Progenitor cell of endocrine pancreas (in vitro differentiated cells): ENCODE measurements around the gene JAM3. TPM values are rescaled to one million over a fixed set of nuclear protein-coding genes. Genes with fewer than 3 reads are reported as not detected.

Experiments
- DNase-seq: peaks from one replicate; pipeline ENCODE4 v3.0.0; 2021; ENCODE audit warnings: low spot score; ENCODE audit not compliant: unreplicated experiment
- H3K27ac Mint-ChIP-seq: 2 replicates; pipeline ENCODE4 v1.8.0; 2021; ENCODE audit warnings: mild to moderate bottlenecking, moderate library complexity, mixed read lengths
- H3K27me3 Mint-ChIP-seq: 2 replicates; pipeline ENCODE4 v1.8.0; 2021; ENCODE audit warnings: mixed read lengths
- H3K36me3 Mint-ChIP-seq: 2 replicates; pipeline ENCODE4 v1.8.0; 2022; ENCODE audit warnings: mixed read lengths; ENCODE audit not compliant: insufficient read depth
- H3K4me1 Mint-ChIP-seq: 2 replicates; pipeline ENCODE4 v1.8.0; 2021; ENCODE audit warnings: low read depth, mixed read lengths
- H3K4me3 Mint-ChIP-seq: 2 replicates; pipeline ENCODE4 v1.8.0; 2021; ENCODE audit warnings: low read depth, mild to moderate bottlenecking, moderate library complexity, mixed read lengths
- H3K9me3 Mint-ChIP-seq: 2 replicates; pipeline ENCODE4 v1.8.0; 2021; ENCODE audit warnings: low read depth, mixed read lengths
- CTCF ChIP-seq: fragments of 200-600 bp; sonication (generic); IDR thresholded peaks from one replicate; pipeline ENCODE4 v1.5.0; 2021; ENCODE audit warnings: antibody characterized with exemption, mild to moderate bottlenecking; ENCODE audit not compliant: unreplicated experiment
- total RNA-seq: library from RNA; stranded (reverse); gene quantifications from 2 replicates; pipeline ENCODE4 v1.2.1, GENCODE V29; 2021

Gene JAM3
- total RNA-seq, 1 donor from 2014 or later = 37.0 TPM

- Mint-ChIP-seq H3K4me1 (peaks cover 2% of the 10 kb centered on the region), H3K27ac (no peak overlapping the region), H3K4me3 (no peak overlapping the region), H3K27me3 (peaks cover 50% of the 10 kb centered on the region), H3K36me3 (no peaks in the 10 kb centered on the region), H3K9me3 (no peaks in the 10 kb centered on the region)
- no peak for DNase-seq
- no peak for TF ChIP-seq CTCF
These were observed 25.0 kb upstream of the JAM3 start for GRCh38 chr11:134043821-134044420.

GRCh38 chr11:134044514-134045284 lies 24.2 kb upstream of the JAM3 start:
- H3K27ac Mint-ChIP-seq = no peak overlapping the region
- DNase-seq = no peak

GRCh38 chr11:134045799-134046635 lies 22.9 kb upstream of the JAM3 start:
- peak; percentile 48 for TF ChIP-seq CTCF
- Mint-ChIP-seq H3K4me3 (no peak overlapping the region), H3K27ac (no peak overlapping the region)

More at GRCh38 chr11:134044514-134045284, 24.2 kb upstream of the JAM3 start:
- no peaks in the 10 kb centered on the region for H3K9me3 Mint-ChIP-seq
- H3K27me3 Mint-ChIP-seq = peaks cover 58% of the 10 kb centered on the region
- H3K4me1 Mint-ChIP-seq = peaks cover 2% of the 10 kb centered on the region
- H3K36me3 Mint-ChIP-seq = no peaks in the 10 kb centered on the region
- H3K4me3 Mint-ChIP-seq = no peak overlapping the region
- TF ChIP-seq CTCF = no peak

GRCh38 chr11:134046681-134047449 lies 22.0 kb upstream of the JAM3 start:
- no peaks in the 10 kb centered on the region for H3K4me1 Mint-ChIP-seq
- H3K27ac Mint-ChIP-seq = no peak overlapping the region
- DNase-seq = no peak
- no peaks in the 10 kb centered on the region for H3K9me3 Mint-ChIP-seq
- no peaks in the 10 kb centered on the region for H3K36me3 Mint-ChIP-seq
- no peak for TF ChIP-seq CTCF
- H3K4me3 Mint-ChIP-seq = no peak overlapping the region
- peaks cover 63% of the 10 kb centered on the region for H3K27me3 Mint-ChIP-seq

More at GRCh38 chr11:134045799-134046635, 22.9 kb upstream of the JAM3 start:
- Mint-ChIP-seq H3K4me1 (no peaks in the 10 kb centered on the region), H3K27me3 (peaks cover 60% of the 10 kb centered on the region), H3K36me3 (no peaks in the 10 kb centered on the region), H3K9me3 (no peaks in the 10 kb centered on the region)
- no peak for DNase-seq
